ENCODE data around the gene NFYA.
"Not testable (repeated sequence)": the region's sequence is repeated elsewhere in the genome, so short reads cannot be mapped to it uniquely, and the experiment has no call there.

NFYA gene

DNA sequence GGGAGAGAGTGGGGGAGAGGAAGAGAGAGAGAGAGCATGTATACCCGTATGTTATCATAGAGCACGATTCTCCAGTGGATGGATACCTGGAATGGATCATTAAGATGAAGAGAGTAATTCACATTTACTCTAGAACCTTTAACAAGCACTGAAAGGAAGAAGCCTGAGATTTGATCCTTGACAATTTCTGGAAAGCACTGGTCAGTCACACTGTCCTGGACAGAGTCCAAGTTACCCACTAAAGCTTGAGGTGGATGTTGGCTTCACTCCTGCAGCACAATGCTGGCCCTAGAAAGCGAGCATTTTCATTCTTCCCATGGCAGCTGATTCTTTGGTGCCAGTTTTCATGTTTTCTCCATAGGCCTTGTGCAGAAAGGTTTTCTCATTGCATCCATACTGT is 25.6 kb downstream of the NFYA start:
- DNase-seq (ENCODE audit: extremely low spot score, insufficient read length, low read depth) (no peak), FAIRE-seq (no peak)

DNA sequence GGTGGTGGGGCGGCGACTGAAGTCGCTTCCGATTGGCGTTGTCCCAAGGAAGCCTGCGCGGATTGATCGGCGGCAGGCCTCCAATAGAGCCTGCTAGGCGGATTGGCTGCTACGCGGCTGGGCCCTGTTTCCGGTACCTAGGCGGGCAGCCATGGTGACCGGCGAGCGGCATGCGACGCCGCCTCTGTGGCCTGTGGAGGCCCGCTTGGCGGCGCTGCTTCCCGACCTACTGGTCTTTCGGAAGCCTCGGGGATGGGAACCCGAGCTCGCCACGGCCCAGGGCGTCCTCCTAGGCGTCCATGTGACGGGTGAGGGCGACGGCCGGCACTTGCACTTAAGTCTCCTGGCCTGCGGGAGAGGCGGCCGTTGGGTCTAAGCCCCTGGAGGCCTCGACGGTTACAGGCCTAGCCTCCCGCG is 28.1 kb downstream of the NFYA start:
- DNase-seq (ENCODE audit: extremely low spot score, insufficient read length, low read depth) = no peak
- no peak for FAIRE-seq

DNA sequence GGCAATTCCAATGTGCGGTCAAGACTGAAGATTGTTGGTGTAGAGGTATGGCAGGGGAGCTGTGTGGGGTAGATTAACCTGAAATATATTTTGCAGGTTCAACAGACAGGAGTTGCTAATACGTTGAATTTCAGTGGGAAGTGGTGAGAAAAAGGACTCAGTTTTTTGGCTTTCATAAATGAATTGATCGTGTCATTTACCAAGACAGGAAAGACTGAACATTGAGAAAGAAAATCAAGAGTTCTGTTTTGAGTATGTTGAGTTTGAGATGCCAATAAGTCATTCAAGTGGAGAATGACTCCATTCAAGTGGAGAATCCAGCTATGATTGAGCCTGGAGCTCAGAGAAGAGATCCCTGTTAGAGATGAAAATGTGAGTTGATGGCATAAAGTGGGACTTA is 31.1 kb downstream of the NFYA start:
- FAIRE-seq (no peak), DNase-seq (ENCODE audit: extremely low spot score, insufficient read length, low read depth) (no peak)

DNA sequence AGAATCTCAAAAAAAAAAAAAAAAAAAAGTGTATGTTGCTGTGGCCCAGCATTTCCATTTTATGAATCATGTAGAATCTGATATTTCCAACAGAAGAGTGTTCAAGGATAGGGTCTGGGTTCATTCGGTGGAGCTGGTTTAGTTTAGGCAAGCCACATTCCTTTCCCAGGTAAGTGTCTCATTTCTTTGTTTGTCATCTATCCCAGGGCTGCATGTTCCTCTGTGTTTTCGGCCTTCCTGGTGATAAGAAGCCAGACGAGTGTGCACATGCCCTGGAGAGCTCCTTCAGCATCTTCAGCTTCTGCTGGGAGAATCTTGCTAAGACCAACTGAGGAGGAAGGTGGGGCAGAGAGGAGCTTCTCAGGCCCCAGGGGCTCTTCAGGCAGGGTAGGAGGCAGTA is 38.2 kb downstream of the NFYA start:
- DNase-seq (ENCODE audit: extremely low spot score, insufficient read length, low read depth) (no peak), FAIRE-seq (no peak)

DNA sequence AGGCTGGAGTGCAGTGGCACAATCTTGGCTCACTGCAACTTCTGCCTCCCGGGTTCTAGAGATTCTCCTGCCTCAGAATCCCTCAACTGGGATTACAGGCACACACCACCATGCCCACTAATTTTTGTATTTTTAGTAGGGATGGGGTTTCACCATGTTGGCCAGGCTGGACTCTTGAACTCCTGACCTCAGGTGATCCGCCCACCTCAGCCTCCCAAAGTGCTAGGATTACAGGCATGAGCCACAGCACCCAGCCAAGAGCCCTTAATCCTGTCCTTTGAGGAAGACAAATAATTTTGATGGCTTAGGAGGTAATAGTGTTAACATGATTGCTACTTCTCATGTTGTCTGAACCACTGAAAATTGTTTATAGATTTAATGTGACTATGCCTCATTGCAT is 42.3 kb downstream of the NFYA start:
- not testable (repeated sequence) for FAIRE-seq; DNase-seq (ENCODE audit: extremely low spot score, insufficient read length, low read depth)

DNA sequence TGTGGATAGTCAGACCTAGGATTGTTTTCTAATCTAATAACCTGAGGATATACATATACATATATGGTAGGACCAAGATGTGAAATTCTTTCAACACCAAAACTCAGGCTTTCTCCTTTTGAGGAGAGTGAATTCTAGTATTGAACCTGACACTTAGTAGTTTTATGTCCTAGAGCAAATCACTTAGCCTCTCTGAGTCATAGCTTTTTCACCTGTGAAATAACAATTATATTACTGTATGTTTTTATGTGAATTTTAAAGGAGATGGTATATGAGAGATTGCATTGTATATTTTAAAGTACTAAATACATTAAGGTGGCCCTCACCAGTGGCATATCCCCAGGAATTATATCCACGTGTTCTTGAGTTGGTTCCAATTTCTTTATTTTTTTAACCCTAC is 46.7 kb downstream of the NFYA start:
- DNase-seq (ENCODE audit: extremely low spot score, insufficient read length, low read depth) (no peak), FAIRE-seq (no peak)

DNA sequence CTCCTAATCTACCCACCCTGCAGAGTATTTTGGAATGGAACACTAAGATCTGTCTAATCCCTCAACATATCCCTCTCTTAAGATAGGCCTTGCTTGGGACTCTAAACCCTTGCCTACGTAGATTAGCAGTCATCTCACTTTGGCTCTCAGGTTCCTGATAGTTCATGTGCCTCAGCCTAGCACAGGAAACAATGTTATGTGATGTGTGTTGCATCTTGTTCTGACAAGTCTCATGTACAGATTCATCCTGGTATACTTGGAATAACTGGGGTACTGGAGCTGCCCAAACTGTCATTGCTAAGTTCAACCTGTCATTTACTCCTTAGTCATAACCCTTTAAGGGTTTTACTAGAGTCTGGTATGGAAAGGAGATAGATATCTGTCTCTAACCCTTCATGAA is 47.3 kb downstream of the NFYA start:
- DNase-seq (ENCODE audit: extremely low spot score, insufficient read length, low read depth) (no peak), FAIRE-seq (no peak)

DNA sequence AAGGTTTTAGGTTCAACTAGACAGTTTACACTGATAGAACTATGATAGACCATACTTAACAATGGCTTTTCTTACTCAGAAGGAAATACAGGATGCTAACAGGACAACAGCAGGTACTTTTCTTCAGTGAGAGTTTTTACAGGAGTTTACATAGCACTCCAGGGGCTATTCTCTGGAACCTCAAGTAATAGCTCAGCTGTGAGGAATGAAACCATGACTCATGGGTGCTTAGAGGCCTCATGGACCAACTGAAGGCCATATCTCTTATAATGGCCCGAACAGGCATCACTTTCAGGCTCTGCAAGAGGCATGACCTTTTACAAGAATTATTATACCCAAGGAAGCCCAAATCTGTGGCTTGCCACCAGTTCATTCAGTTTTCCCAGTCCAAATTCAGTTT is 49.6 kb downstream of the NFYA start:
- no peak for DNase-seq (ENCODE audit: extremely low spot score, insufficient read length, low read depth)

DNA sequence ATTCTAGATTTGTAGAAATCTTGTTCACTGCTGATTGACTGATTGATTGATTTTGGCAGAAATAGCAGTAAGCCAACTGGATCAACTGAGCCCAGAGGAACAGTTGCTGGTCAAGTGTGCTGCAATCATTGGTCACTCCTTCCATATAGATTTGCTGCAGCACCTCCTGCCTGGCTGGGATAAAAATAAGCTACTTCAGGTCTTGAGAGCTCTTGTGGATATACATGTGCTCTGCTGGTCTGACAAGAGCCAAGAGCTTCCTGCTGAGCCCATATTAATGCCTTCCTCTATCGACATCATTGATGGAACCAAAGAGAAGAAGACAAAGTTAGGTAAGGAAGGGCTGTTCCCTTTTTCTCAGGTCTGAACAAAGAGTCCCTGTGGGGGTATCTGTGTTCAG is 50.1 kb downstream of the NFYA start:
- DNase-seq (ENCODE audit: extremely low spot score, insufficient read length, low read depth) = no peak
- FAIRE-seq = no peak

More for the DNA sequence above, 49.6 kb downstream of the NFYA start:
- no peak for FAIRE-seq

DNA sequence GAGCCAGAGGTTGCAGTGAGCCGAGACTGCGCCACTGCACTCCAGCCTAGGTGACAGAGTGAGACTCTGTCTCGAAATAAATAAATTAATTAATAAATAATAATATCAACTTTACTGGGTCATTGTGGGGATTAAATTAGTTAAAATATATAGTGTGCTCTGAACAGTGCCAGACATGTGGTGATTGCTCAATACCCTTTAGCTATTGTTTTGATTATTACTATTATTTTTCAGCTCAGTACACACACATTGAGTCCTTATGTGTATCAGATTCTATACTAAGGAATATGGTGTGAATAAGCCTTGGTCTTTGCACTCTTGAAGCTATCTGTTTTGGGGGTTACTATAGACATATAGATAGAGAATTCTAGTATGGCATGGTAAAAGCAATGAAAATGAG is 52.5 kb downstream of the NFYA start:
- FAIRE-seq (no peak), DNase-seq (ENCODE audit: extremely low spot score, insufficient read length, low read depth) (no peak)

DNA sequence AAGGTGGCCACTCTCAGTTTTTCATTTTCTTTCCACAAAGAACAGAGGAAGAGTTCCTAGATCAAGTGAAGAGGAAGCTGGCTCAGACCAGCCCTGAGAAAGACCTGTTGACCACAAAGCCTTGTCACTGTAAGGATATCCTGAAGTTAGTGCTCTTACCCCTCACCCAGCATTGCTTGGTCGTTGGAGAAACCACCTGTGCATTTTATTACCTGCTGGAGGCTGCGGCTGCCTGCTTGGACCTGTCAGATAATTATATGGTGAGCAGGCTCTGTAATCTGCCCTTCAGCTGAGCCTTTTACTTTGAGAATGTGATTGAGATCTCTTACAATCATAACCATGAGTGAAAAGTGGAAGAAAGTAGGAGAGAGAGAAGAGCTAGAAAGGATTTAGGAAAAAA is 59.5 kb downstream of the NFYA start:
- no peak for DNase-seq (ENCODE audit: extremely low spot score, insufficient read length, low read depth)
- no peak for FAIRE-seq

DNA sequence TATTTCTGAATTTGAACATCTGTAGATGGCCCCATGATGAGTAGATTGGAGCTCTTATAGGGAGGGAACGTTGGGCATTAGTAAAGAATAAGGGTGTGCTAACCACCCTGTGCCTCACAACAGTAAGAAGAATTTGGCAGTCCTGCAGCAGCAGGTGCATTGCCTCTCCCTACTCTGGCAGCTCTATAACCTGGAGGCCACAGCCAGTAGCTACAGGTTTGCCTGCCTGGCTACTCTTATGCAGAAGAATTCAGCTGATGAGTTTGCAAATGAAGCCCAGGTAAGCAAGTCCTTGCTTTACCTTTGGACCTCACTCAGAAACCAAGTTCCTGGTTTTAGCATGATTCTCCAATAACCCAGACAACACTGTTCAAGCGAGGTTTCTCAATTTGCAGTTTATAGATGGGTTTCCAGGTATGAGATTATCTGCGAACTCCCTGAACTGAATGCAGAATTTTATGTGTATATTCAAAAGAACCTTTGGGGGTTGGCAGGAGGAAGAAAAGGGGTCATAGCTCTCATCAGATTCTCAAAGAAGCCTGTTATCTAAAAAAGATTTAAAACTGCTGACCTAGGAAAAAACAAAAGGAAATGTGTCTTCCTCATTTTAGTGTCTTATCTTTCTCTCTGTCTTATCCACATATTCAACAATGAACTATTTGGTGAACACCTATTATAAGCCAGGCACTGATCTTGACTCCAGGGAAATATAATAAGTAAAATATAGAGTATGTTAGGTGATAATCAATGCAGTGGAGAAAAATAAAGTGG is 62.5 kb downstream of the NFYA start:
- no peak for FAIRE-seq

DNA sequence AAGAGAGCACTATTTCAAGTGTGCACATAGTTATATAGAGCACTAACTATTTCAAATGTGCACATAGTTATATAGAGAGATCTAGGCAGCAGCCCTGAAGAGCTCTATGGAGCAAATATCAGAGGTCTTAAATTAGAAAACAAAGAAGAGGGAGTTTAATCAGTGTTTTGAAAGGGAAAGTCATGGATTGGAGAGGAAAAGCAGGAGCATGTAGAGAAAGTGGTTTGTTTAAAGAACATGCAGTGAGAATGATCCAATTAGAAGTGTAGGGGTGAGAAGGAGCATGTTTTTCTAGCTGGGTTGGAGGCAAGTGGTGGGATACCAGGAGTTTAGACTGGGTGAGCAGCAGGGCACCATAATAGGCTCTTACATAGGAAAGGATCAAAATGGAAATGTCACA is 64.1 kb downstream of the NFYA start:
- FAIRE-seq (no peak), DNase-seq (ENCODE audit: extremely low spot score, insufficient read length, low read depth) (no peak)

More for the DNA sequence above, 62.5 kb downstream of the NFYA start:
- DNase-seq (ENCODE audit: extremely low spot score, insufficient read length, low read depth) = no peak

DNA sequence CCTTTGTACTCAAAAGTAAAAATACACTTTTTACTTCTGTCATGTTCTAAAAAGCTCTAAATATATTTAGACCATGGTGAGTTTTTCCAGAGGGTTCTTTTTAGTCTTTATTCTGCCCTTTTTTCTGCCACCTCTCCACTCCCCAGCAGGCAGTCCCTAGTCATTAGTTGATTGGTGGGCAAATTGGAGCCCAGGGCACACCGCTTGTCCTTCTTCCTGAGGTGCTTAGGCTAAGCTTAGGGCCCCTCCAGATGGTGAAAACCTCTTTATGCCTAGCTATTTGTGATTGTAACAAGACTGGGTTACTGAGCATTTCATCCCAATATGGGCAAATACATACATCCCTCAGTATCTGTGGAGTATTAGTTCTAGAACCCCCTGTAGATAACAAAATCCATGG is 75.1 kb downstream of the NFYA start:
- FAIRE-seq (no peak), DNase-seq (ENCODE audit: extremely low spot score, insufficient read length, low read depth) (no peak)
